Measurements from ENCODE around the gene STAB2.

Gene STAB2, protein sequence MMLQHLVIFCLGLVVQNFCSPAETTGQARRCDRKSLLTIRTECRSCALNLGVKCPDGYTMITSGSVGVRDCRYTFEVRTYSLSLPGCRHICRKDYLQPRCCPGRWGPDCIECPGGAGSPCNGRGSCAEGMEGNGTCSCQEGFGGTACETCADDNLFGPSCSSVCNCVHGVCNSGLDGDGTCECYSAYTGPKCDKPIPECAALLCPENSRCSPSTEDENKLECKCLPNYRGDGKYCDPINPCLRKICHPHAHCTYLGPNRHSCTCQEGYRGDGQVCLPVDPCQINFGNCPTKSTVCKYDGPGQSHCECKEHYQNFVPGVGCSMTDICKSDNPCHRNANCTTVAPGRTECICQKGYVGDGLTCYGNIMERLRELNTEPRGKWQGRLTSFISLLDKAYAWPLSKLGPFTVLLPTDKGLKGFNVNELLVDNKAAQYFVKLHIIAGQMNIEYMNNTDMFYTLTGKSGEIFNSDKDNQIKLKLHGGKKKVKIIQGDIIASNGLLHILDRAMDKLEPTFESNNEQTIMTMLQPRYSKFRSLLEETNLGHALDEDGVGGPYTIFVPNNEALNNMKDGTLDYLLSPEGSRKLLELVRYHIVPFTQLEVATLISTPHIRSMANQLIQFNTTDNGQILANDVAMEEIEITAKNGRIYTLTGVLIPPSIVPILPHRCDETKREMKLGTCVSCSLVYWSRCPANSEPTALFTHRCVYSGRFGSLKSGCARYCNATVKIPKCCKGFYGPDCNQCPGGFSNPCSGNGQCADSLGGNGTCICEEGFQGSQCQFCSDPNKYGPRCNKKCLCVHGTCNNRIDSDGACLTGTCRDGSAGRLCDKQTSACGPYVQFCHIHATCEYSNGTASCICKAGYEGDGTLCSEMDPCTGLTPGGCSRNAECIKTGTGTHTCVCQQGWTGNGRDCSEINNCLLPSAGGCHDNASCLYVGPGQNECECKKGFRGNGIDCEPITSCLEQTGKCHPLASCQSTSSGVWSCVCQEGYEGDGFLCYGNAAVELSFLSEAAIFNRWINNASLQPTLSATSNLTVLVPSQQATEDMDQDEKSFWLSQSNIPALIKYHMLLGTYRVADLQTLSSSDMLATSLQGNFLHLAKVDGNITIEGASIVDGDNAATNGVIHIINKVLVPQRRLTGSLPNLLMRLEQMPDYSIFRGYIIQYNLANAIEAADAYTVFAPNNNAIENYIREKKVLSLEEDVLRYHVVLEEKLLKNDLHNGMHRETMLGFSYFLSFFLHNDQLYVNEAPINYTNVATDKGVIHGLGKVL (N-terminal part only)

DNA sequence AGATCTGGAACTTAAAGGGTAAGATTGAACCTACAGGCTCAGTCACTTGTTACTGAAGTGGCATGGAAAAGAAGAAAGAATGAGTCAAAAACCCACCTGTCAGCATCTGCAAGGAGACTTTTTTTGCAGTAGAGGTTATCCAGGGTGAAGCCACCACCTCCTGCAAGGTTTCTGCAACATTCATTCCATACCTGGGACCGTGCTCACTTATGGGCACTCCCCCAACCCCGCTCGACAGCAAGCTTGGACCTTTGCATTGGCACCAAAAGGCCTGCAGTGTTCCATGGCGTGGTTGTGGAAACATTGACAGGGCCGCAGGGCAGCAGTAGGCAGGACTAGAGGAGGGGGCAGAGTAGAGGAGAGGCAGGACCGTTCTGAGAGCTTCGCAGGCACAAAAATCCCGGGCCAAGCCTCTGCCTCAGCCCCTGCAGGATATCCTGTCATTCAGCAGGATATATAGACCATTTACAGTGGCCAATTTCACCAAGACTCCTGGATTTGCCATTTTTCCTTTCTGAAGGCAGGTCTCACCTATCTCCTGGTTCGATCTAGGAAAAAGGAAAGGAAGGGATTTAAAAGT is at the start of gene STAB2:
Gene STAB2, plus strand, starts transcription at position 483 of the 580 bp plus-strand sequence. CDS start 204 bp downstream, outside the sequence.
- no peak for FAIRE-seq

DNA sequence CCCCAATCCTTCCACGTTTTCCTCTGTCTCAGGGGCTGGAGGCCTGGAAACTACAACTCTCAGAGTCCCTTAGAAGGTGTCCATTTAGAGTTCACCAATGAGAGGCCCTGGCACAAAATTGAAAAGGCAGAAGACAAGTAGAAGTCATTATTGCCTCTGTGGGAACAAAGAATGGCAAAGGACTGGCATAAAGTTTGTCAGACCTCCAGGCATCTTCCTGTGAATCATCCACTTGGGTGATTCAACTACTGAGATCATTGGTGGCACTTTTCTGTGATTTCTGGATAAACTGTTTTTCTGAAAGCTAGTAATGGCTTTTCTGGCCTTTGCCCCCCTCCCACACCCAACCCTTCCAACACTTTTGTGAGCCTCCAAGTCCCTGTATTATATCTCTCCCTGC is 48.7 kb upstream of the STAB2 start:
- no peak for FAIRE-seq

DNA sequence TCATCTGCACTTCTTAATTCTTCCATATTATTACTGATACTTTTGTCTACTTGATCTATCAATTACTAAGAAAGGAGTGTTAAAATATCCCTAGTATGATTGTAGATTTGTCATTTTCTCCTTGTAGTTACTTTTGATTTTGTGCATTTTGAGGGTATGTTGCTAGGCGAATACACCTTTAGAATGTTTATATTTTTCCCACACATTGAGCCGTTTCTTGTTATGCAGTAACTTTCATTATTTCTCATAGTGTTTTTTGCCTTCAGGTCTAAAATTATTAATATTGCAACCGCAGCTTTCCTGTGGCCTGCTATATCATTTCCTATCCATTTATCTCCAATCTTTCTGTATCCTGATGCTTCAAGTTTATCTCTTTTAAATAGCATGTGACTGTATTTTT is 46.8 kb upstream of the STAB2 start:
- no peak for FAIRE-seq

DNA sequence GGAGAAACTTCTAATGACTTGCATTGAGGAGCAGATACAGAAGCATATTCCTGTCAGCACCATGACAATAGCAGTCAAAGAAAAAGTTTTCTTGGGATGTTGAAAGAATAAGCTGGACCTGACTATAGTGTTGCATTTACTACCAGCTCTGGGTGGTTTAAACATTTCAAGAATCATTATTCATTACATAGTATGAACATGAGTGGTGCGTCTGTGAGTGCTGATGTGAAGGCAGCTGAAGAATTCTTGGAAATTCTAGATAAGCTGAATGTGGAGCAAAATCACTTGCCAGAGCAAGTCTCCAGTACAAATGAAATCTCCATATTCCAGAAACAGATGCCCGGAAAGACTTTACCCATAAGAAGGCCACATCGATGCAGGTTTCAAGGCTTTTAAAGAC is 45.0 kb upstream of the STAB2 start:
- no peak for FAIRE-seq

DNA sequence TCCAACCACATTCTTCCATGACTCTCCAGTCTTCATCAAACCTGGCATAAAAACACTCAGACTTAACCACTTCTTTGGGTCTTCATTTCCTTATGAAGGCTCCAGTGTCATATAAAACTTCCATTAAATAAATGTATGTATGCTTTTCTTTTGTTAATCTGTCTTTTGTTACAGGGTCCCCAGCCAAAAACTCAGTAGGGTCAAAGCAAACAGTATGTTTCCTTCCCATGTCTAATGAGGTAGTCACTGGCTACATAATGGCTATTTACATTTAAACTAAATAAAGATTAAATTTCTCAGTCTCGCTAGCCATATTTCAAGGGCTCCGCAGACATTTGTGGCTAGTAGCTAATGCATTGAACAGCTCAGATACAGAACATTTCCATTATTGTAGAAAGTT is 40.1 kb upstream of the STAB2 start:
- FAIRE-seq = no peak

DNA sequence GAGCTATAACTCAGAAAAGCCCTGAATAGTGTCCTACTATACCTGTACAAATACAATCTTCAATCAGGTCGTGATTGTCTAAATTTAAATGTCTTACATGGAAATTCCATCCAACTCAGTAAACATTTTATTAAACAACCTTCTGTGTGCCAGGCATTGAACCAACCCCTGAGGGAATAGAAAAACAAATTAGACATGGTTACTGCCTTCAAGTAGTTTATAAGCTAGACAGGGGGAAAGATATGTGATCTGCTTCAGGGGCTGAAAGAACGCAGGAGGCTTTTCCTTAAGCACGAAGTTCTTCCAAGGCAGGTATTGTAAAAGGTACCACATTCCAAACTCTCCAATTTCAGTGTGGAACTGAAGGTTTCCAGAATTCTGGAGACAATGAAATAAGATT is 39.7 kb upstream of the STAB2 start:
- no peak for FAIRE-seq

DNA sequence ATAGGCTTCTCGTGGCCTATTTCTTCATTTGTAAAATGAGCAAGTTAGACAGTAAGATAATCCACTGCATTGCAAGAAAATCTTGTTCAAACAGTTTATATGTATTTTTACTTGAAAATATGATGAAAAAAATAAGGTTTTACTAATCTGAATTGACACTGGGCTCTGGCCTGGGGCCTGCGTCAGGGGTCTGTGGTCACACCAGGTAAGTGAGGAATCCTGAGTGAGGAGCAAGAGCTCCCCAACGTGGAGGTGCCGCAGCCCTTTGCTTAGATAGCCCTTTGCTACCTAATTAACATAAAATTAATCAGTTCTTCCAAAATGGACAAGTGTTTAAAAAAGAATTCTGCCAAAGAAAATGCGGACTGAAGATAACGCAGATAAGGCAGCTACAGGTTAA is 39.1 kb upstream of the STAB2 start:
- no peak for FAIRE-seq

DNA sequence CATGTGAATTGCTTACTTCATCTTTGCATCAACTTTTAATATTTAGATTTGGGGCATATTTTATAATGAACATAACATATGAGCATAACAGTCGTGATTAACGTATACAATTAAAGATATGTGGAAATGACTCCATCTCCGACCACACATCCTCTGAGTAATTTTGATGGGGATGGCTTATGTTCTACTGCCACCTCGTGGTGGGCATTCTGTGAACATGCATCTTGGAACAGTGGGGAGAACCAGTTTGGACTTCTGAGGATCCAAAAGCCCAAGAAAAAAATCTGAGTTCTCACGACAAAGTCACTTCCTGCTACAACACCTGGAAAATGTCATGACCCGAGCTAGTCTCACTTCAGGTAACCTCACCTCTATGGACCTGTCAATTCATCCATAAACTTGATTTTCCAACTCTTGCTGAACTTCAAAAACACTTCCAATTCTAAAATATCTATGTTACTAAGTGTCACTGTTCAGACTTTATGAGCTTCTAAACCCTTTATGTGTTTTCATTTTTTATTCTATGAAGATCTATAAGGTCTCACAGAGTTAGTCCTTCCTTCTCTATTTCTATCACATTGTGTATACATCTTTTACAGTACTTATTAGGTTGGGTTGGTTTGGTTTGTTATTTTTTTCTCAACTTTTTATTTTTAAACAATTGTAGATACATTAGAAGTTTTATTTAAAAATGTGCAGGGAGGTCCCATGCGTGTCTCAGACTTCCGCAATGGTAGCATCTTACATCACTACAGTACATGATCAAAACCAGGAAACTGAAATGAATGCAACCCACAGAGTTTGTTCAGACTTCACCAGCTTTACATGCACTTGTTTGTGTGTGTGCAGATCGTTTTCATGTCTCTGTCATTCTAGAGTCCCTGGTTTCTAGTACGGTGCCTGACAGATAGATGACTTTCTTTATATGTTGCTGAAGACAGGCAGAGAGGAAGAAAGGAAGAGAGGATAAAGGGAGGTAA is 38.2 kb upstream of the STAB2 start:
- peak; percentile 80 for FAIRE-seq

DNA sequence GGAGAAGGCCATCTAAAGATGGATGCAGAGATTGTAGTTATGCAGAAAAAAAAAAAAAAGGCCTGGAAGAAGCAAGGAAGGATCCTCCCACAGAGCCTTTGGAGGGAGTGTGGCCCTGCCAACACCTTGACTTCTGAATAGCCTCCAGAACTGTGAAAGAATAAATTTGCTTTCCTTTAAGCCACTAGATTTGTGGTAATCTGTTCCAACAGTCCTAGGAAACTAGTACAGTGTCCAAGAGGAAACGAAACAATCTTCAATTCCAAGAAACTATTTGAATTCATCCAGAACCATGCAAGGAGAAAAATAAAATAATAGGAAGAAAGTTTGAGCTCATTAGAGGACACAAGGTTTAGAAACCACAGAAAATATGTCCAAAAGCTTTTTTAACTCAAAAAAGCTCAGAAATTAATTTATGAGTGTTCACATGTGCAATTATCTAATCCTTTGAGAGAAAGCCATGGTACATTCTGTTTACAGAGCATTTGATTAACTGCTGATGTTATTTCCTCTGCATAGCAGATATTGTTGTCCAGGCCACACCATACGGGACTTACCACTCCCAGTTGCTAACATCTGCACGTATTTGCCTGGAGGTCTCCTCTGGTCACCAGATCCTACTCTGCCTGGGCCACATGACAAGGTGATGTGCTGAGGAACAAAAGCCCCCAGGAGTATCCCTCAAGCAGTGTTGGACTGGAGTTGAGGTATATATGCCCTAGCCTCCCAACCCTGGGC is 30.0 kb upstream of the STAB2 start:
- no peak for FAIRE-seq

DNA sequence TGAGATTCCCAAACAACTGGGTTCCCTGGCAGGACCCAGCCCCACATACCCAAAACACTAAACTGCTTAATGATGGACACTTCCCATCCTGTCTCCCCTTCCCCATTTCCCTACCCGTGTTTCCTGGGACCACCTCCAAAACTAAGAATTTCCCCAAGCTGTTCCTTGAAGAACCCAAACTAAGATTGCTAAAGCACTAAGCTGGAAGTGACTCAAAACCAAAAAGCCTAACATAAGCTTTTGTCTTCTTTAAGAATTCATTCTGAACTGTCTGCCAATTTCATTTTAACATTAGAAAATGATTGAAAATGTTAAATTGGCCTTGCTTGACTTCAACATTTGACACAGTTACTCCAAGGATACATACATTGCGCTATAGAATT is 29.5 kb upstream of the STAB2 start:
- no peak for FAIRE-seq

DNA sequence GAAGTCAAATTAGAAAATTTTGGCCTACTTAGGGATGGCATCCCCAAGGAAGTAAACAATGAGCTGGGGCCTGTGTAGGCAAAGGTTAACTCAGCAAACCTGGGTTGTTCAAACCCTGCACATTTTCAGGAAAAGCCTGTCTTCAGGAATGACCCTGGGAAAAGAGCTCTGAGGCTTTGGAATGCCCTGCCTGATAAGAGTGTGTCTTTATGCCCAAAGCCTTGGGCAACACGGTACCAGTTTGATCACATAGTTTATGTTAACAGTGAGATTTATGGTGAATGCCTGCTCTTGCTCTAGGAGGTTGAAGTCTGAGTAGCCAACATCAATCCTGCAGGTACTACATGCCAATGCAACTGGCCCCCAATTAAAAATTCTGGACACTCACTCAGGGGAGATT is 28.2 kb upstream of the STAB2 start:
- no peak for FAIRE-seq

DNA sequence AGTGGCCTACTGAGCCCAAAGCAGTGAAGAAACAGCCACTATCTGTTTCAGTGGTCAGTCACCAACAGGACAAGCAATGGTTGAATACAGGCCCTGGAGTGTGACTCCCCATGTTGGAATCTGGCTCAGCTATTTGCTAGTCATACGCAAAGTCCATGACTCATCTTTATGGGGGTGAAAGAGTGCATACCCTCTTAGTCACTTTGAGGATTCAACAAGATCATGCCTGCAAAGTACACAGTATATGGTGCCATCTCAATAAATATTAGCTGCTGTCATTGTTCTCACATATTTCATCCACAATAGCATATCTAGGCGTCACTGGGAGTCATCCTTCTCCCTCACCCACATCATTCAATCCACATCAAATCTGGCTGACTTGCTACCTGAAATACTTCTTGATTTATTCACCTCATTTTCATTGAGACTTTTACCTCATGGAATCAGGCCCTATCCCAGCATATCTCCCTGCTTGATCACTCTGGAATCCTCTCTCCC is 26.4 kb upstream of the STAB2 start:
- FAIRE-seq = no peak

DNA sequence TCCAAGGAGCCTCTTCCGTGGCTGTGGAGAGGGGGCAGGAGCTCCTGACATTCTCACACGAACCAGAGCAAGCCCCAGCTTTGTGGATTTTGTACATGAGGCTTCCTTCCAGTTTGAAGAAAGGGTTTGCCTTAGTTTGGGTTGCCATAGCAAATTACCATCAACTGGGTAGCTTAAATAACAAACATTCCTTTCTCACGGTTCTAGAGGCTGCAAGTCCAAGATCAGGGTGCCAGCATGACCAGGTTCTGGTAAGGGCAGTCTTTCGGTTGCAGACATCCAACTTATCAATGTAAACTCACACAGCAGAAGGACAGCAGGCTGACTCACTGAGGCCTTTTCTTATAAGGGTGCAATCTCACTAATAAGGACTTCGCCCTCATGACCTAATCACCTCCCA is 25.9 kb upstream of the STAB2 start:
- FAIRE-seq = no peak

DNA sequence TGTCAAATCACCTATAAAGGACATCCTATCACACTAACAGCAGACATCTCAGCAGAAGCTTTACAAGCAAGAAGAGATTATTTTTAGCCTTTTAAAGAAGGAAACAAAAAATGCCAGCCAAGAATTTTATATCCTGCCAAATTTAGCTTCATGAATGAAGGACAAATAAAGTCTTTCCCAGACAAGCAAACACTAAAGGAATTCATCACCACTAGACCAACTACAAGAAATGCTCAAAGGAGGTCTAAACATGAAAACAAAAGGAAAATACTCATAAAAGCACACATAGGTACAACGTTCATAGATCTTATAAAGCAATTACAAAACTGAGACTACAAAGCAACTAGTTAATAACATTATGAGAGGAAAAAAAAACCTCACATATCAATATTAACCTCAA is 20.7 kb upstream of the STAB2 start:
- no peak for FAIRE-seq

DNA sequence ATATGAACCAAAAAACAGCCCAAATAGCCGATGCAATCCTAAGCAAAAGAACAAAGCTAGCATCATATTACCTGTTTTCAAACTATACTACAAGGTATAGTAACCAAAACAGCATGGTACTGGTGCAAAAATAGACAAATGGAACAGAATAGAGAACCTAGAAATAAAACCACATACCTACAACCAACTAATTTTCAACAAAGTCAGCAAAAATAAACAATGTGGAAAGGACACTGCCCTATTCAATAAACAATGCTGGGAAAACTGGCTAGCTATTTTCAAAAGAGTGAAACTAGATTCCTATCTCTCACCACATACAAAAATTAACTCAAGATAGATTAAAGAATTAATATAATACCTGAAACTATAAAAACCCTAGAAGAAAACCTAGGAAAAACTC is 17.8 kb upstream of the STAB2 start:
- no peak for FAIRE-seq

DNA sequence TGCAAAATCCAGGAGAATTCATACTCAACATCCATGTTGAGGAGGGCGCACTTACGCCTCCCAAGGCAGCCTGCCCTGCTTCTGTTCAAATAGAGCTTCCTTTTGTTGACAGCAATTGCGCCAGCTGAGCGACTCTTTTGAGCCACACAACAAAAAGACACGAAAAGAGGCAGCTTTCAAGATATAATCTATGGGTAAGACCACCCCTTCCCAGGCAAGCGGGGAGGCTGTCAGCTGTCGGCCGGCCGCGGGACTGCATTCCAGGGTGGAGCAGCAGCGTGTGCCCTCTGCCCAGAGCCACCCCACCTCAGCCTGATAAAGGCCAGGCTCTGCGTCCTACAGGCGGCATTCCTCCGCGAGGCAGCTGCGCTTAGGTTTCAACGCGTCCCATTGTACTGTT is 15.8 kb upstream of the STAB2 start:
- FAIRE-seq = no peak

DNA sequence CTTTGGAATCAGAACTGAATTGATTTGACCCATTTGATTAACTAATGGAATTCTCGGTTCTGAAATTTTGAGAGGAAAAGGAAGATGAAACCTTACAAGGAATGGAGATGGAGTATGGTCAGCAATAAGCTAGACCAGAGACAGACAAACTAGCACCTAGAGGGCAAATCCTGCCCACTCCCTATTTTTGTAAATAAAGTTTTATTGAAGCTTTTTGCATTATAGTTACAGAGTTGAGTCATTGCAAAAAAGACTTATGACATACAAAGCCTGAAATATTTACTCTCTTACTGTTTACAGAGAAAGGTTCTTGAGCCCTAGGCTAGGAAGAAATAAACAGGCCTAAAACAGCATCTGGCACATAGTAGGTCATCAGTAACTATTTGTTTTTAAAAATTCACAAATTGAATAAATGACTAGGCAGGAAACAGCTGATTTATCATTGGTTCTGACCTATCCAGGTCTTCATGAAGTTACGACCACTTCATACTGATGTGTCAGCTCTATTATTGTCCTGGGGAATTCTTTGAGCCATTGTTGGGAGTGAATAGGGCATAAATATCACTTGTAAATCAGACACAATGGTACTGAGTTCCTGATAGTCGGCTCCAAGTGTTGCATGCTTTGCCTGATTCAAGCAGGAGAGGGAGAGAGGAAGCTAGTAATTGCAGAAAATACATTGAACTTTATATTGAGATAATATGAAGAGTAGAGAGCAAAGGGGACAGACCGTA is 14.6 kb upstream of the STAB2 start:
- no peak for FAIRE-seq

DNA sequence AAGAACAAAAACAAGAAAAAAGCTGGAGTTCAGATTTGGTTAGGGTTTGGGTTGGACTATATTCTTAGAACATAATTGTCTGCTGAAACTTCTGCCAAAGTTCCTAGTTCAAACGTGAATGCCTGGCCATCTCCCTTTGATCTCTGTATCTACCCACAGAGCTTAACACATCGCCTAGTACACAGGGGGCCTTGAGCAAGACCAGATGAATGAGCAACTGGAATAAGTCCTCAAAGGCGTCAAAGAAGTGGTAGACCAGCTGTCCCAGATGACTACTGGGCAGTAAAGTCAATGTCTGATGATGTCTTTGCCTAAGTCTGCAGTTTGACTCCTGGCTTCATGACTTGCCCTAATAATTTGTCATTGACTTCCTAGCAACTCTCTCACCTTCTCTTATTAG is 13.9 kb upstream of the STAB2 start:
- no peak for FAIRE-seq

DNA sequence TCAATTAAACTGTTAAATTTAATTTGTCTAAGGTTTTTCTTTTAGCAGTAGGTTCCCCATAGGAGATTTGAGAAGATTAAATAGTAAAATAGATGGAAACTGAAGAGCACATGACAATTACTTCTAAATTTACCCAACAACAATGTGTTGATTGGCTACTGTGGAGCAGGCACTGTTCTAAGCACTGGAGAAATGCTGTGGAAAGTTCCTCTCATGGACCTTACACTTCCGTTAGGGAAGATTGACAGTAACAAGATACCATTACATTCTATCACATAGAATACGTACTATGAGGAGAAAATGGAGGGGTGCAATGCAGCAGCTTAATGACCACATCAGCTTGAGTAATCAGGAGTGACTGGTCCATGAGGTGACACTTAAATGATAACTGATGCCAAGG is 8.1 kb upstream of the STAB2 start:
- FAIRE-seq = no peak

DNA sequence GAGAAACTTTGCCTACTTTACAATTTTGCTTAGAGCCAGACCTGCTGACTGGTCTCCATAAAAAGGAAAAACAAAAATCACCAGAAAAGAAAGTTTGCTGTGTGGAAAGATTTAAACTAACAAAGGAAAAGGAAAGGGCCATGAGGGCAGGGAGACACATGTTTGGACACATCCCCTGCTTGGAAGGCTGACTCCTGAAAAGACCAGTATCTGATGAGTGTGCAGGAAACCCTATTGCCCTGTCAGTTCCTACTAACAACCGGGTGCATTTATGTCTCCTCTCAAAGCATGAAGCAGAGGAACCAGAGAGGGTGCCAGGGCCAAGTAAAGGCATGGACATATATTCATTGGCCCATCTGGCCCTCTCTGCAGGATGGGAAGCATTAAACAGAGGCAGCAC is 7.0 kb upstream of the STAB2 start:
- no peak for FAIRE-seq

Data from endometrium (tissue), 2 donors.